ENCODE results near the gene NEK10.
"Not testable (repeated sequence)": the region's sequence is repeated elsewhere in the genome, so short reads cannot be mapped to it uniquely, and the experiment has no call there.

Gene NEK10, protein sequence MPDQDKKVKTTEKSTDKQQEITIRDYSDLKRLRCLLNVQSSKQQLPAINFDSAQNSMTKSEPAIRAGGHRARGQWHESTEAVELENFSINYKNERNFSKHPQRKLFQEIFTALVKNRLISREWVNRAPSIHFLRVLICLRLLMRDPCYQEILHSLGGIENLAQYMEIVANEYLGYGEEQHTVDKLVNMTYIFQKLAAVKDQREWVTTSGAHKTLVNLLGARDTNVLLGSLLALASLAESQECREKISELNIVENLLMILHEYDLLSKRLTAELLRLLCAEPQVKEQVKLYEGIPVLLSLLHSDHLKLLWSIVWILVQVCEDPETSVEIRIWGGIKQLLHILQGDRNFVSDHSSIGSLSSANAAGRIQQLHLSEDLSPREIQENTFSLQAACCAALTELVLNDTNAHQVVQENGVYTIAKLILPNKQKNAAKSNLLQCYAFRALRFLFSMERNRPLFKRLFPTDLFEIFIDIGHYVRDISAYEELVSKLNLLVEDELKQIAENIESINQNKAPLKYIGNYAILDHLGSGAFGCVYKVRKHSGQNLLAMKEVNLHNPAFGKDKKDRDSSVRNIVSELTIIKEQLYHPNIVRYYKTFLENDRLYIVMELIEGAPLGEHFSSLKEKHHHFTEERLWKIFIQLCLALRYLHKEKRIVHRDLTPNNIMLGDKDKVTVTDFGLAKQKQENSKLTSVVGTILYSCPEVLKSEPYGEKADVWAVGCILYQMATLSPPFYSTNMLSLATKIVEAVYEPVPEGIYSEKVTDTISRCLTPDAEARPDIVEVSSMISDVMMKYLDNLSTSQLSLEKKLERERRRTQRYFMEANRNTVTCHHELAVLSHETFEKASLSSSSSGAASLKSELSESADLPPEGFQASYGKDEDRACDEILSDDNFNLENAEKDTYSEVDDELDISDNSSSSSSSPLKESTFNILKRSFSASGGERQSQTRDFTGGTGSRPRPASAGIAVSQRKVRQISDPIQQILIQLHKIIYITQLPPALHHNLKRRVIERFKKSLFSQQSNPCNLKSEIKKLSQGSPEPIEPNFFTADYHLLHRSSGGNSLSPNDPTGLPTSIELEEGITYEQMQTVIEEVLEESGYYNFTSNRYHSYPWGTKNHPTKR
- total RNA-seq = 1.3 to 3.6 (median 2.0) reads per million in 4 experiments

DNA sequence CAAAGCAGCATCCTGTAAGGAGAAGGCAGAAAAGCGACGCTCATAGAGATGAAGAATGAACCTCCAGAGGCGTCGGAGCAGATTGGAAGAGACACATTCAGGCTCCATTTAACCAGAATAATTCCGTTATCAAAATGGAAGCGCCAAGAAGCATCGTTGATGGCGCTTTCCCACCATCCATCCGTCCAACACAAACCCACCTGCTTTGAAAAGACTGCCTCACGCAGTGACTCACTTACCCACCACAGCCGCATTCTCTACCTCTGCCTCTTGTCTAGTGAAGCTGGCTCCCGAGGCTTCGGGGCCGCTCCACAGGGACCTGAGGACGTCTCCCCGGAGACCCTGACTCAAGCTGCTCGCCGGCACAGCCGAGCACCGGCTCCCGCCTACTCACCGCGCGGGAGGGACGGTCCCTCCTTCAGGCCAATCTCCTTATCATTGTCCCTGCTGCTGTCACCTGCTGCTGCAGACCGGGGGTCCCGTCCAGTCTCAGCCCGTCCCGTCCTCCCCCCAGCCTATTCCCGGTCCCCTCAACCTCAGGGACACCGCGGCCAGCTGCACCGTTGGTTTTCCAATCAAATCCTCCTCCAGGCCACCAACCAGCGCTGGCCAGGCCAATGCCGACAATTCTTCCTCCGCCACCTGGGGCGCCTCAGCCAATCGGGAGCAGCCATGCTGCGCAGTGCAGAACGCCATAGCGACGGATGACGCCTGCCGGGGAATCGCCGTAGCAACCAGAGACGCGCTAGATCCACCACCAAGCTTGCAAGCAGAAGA, at the start of gene NEK10:
Gene NEK10, minus strand, starts transcription at position 553 of the 777 bp plus-strand sequence. CDS start 16,501 bp downstream, outside the sequence.
- peak; percentile 84 for DNase-seq

DNA sequence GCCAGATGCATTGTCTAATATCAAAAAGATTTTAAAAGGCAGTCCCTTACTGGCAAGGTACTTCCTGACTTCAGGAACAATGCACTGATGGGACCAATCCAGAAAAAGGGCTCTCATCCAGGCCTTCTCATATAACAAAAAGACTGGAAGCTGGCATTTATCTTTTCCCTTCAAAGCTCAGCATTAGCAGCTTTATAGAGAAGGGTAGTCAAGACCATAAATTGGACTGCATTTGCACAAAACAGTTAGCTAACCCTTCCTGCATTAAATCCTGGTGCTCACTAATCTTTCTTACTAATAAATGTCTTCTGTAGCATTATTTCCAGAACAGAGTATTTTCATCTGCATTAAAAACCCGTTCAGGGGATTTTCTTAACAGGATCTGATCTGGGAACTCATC, 46.0 kb upstream of the NEK10 start:
- no peak for DNase-seq

DNA sequence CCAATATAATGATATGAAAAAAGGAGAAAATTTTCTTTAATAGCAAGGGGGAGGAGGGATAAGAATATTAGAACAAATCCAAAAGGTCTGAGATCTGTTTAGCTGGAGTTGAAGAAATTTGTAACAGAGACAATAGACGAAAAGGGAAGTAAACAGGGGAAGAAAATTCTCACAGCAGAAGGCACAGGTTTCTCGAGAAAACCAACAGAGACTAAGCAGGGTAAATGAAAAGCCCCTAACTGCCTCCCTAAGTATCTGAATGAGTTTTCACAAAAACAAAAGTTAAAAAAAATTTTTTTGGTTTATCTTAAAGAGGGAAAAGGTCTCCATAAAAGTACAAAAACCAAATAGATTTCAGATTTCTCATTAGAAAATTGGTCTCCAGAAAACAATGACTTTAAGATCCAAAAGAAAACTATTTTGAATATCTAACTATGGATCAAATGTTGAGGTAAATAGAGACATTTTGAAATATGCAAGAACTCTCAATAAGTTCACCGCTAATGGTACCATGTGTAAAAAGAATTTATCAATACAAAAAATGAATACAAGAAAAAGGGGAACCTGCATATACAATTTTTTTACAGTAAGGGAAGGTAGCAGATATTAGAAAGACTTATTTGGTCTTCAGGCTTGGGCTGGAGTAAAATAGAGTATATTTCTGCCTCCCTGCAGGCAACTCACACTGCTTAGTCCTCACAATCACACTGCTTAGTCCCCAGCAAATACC, 23.9 kb upstream of the NEK10 start:
- DNase-seq = no peak

DNA sequence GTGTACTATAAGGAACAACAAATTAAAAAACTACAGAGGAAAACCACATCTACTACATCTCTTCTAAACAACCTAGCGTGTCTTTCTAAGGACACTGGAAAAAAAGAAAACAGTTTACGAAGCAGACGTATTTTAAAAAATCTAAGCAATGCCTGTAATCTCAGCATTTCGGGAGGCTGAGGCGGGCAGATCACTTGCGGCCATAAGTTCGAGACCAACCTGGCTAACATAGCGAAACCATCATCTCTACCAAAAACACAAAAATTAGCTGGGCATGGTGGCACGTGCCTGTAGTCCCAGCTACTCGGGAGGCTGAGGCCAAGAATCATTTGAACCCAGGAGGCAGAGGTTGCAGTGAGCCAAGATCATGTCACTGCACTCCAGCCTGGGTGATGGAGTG, 23.2 kb upstream of the NEK10 start:
- not testable (repeated sequence) for DNase-seq

DNA sequence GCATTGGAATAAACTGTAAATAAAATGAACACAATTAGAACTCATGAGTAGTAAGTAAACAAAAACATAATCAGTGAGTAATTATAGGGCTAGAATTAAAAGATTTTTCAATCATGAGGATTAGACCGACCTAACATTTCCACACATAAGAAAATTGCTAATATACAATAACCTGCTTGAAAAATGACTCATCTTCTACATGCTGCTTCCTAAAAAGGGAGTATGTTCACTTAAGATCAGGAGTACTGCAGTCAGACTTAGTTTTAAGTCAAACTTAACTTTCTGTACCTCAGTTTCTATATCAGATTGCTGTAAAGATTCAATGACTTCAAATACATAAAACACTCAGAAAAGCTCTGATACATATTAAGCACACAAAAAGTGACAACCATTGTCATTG, 22.6 kb upstream of the NEK10 start:
- no peak for DNase-seq

DNA sequence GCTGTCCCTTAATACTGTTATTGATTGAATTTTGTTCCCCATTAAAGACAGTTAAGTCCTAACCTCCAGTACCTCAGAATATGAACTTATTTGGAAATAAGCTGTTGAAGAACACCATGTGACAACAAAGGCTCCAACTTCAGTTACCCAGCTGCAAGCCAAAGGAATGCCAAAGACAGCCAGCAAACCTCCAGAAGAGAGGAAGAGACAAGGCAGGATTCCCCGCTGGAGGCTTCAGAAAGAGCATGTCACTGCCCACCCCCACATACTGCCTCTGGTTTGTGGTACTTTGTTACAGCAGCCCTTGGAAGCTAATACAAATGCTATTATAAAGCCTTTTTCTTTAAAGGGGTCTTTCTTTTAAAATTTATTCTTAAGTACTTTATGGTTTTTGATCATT, 18.4 kb upstream of the NEK10 start:
- no peak for DNase-seq

DNA sequence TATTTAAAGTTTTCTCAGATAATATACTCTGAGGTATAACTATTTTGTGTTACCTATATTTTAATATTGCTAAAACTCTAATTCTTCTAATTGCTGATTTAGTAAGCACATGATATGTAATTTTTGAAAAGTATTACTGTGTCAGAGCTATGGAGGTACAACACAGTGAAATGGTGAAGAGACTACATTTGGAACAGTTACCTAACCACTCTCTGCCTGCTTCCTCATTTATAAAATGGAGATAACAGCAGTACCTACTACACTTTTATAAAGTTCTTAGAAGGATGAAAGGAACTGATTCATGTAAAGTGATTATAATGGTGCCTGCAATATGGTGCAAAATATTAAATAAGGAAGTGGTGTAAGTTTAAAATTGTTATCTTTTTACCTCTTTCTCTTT, 16.3 kb upstream of the NEK10 start:
- DNase-seq = no peak

DNA sequence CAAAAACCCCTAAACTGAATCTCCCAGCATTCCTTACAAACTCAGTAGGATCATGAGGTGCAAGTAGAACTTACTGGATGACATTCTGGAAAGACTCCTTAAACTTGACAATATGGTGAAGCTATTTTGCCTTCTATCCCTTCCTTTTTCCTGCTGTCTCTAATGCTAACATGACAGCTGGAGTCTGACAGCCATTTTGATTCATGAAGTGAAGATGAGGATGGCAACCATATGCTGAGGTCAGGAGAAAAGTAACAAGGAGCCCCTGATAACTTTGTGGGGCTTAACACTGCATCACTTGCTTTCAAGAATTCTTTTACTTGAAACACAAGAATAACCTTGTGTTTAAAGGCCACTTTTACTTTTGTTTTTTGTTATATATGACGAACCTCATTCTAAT, 15.0 kb upstream of the NEK10 start:
- DNase-seq = no peak

DNA sequence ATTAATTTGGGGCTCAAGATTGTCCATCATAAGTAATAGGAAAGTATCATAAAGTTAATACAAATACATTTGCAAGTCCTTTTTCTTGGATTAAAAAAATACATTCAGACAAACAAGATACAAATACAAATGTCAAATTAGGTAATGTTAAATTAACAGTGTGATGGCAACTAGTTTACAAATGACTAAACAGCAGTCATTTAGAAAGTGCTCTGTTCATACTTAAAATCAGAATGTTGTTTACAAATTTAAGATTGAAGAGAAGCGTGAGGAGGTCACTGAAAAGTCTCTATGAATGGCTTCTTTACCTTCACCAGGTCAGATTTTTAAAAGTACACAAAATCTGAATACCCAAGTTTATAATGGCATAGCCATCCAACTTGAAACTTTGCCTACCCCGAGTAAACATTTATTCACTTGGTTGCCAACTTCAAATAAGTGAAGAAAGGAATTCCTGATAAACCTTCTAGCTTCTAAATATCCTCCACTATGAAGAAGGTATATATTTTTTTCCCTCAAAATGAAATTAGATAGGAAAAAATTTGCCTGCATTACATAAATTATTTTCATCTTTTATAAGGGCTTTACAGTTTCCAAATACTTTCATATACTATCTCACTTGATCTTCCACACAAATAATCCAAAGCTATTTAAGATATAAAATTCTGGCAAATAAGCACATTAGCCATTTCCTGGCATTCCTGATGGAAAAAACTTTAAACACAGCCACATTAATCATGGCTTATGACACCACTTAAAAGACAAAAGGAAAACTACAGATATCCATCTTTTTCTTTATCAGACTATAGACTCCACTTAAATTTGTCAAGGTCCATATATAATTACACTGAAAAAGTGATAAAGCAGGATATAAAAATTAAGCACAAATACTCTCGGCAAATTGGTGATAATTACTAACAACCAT, 11.5 kb upstream of the NEK10 start:
- DNase-seq = no peak

DNA sequence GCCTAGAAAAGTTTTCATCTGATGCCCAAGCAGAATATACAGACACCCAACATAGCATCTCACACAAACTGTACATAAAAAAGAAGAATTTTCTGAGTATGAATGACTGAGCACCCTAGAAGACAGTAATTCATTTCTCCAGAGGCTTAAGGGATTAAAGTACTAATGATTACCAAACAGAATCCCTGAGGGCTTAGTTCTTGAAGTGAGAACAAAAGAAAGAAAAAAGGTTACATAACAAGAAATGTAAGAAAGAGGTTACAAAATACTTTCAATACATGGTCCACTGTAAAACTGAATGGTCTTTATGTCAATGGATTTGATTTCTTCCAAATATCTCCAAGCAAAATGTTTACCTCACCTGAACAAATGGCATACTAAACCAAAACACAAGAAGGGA, 9.1 kb upstream of the NEK10 start:
- no peak for DNase-seq

DNA sequence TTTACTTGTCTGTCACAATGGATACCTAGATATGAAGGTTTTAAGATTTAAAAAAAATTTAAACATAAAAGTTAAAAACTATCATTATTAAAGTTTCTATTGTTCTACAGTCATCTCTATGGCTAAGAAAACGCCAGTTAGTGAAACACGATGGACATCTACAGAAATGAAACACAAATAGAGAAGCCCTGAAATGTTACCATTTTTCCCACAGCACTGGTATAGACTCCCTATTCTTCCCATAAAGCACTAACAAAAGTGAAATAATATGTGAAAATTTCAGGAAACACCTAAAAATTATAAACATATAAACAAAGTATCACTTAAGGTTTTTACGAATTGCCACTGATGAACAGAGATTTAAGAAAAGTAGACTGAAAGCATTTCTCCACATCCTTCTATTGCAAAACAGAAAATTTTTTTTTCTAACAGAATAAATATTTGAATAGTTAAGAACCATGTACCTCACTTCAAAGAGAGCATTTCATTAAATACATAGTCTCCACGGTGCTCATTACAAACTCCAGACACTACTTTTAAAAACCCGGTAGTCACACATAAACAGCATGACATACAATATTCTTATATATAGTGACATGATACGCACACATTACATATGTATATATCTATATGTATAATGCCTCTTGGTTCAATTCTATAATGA, 7.1 kb upstream of the NEK10 start:
- no peak for DNase-seq

DNA sequence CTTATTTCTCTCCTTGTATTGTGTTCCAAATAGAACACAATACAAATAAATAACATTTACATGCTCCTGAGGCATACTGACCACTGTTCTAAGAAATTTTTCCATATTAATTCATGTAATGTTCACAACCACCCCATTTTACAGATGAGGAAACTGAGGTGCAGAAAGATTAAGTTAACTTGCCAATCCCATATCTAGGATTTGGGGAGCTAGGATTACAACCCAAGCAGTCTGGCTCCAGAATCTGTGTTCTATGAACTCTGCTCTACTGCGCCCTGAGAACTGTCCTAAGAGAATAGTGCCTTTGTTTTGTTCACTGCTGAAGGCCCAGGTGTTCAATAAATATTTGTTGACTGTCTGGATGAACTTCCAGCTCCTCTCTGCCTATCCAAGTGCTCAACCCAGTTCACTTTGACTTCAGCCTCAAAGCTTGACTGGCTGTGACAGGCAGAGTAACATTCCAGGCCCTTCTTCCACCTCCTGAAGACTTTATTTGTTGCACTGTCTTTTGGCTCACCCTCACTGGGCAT, 3.1 kb downstream of the NEK10 start:
- no peak for DNase-seq

DNA sequence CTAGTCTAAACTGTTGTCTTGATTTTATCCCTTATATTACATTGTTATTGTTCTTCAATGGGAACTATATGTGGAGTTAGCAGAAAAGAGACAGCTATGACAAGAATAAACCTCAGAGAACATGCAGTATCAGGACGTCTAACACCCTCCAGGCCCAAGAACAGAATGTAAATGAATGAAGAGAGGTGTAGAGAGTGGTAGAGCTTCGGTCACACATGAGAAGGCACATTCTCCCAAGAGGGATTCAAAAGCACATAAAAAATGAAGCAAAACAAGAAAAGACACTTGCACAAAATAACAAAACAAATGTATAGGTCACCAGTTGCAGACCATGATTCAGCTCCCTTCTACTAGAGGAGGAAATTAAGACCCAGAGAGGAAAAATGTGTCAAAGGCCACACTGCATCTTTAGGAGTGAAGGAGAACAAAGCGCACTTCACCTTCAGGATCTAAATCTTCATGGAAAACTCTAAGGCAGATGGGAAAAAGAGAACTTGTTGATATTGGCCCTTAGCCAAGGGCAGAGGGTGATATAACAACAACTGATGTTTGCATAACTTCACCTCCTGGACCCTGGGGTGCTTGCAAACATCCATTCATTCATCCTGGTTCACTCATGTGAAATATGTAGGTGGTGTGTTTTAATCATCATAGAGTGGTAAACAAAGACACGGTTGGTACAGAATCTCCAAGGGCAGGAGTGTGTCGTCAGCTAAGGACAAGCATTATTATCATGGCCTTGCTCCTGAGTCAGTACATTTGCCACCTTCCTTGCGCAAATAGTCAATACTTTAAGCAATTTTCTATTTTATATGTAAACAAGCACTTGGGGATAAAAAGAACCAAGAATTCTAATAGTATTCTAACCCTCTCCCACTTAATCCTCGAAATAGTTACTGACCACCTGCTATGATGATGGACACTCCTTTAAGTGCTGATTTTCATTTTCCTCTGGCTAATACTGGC, 8.8 kb downstream of the NEK10 start:
- DNase-seq = no peak

DNA sequence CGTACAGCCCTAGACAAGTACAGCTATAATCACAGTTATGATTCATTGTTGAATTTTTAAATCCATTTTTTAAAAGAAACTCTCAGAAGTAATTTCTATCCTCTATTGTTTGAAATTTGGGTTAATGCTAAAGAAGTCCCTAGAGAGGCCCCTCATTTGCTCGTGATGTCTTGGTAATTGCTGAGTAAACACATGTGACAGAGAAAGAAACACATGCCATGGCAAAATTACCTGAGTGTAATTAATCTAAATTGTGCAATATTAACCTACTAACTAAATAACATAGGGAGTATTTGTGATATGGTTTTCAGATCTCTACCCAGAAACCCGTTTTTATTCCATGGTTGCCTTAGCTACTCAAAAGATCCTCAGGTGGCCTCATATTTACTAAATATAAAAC, 10.8 kb downstream of the NEK10 start:
- no peak for DNase-seq

DNA sequence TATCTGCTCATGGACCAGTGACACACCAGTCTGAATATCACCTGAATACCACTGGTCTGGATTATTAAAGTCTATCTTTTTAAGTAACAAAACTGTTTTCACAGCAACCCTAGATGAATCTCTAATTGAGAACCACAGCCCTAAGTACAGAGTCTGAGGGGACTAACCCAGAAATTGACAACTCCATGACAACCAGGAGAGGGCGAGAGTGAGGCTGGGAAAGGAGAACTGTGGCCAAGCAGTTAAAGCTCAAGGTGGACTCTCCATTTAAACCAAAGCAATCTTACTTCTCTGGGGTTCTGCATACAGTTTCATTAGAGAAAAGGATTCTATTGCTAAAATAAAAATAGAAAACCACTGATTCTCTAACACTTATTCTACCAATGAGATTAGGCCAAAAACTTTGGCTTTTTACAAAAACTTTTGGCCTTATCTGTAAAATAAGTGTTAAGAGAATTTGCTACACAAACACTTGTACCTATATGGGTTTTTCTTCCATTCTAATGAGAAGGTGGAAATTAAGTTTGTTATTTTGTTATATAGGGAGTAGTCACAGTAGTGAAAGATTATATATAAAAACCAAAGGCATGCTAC, 11.4 kb downstream of the NEK10 start:
- DNase-seq = peak; percentile 7

DNA sequence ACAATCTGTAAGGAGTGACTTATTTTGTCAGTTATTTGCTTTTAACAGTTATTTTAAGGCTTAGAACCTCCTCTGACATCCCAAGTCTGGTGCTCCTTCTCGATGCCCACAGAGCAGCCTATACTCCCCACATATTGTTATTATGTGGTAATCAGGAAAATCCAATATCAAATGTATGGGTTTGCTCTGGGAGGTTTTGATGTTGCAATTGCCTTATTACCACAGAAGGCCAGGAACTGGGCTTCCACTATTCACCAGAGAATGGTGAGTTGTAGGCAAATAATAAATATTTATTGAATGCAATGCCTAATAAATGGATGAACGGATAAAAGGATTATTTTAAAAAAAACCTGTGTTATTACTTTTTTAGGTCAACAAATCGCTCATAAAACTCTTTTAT, 12.2 kb downstream of the NEK10 start:
- no peak for DNase-seq

DNA sequence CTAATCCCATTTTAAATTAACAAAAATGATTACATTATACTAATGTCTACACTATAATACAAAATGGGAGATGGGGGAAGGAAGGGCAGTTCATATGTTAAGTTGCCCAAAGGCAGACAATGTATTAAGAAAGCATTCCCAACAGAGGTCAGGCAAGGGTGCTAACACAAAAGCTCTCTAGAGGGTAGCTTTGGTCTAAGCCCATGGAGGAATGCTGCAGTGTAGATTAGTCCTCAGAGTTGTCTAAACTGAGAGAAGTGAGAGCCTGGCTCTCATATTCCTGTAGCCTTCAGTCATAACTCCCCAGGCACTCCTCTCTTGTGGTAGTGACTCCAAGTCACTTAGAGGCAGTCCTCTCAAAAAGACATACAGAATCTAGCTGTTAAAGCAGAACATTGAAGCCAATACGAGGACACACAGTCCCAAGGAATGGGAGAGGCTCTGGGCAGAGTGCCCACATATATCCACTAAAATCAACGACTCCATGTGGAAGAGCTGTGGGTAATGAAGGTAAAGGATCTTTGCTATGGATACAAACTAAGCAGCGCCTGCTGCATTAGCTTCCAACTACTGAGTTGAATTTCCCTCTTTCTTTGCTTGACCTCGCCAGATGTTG, 14.5 kb downstream of the NEK10 start:
- DNase-seq = no peak

DNA sequence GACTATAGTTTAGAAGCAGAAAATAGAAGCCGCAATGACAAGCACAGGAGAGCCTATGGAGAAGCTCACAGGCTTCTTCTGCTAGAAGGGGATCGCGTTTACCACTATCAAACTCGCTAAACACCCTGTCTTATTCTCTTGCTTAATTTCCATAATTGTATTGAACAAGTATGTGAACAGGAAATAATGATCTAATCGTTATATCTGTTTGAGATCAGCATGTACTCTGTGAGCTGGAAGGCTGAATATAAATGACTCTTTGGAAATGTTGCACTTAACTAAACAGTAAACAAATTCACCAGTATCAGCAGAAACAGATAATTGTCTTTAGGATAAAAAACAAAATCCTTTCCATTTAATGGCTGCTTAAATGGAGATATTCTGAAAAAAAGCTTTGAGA, 15.0 kb downstream of the NEK10 start:
- DNase-seq = no peak

Measured in effector CD8-positive, alpha-beta T cell (primary cell).